Fibroblast of the aortic adventitia (primary cell): Measurements from ENCODE around the gene ST6GALNAC3. TPM values are rescaled to one million over a fixed set of nuclear protein-coding genes. Genes with fewer than 3 reads are reported as not detected.
"Not testable (repeated sequence)": the region's sequence is repeated elsewhere in the genome, so short reads cannot be mapped to it uniquely, and the experiment has no call there.

Source experiments
- DNase-seq: peaks from one replicate; pipeline ENCODE4 v3.0.0-alpha.2; 2010; ENCODE audit warnings: low read depth
- H3K4me3 ChIP-seq: 2 replicates; pipeline ENCODE4 v1.5.1; 2011; ENCODE audit warnings: low read depth, mild to moderate bottlenecking, control low read depth, low read length, moderate library complexity
- total RNA-seq: library from RNA; depleted of rRNA; stranded (reverse); fragments of >200 nt; gene quantifications from 2 replicates; pipeline ENCODE4 v1.2.3, GENCODE V29; 2012; ENCODE audit warnings: low replicate concordance
- TF ChIP-seq, protein P1 (sequence below): IDR thresholded peaks from 2 replicates; pipeline ENCODE4 v1.5.1; 2011; ENCODE audit warnings: mild to moderate bottlenecking, low read length, control low read depth, inconsistent platforms; ENCODE audit not compliant: insufficient read depth

Gene ST6GALNAC3
- total RNA-seq, 1 donor: 3.1 TPM

DNA sequence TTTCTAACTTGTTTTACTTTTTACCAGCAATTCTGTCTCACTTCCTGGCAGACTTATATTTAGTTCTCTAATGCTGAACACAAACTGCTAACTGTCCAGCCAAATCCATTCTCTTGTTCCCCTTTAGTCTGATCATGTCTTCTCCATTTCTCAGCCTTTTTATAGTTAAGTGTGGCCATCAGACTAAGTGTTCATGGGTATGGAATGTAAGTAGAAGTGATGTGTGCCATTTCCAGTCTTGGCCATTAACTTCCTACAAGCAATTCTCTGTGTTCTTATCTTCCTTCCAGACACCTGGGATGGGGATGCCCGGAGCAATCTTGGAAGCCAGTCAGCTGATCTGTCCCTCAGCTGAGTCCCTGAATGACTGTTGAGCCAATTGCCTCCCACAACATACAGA is 165.8 kb downstream of the ST6GALNAC3 start:
- DNase-seq: no peak
- no peak overlapping the region for H3K4me3 ChIP-seq
- TF ChIP-seq, protein P1, sequence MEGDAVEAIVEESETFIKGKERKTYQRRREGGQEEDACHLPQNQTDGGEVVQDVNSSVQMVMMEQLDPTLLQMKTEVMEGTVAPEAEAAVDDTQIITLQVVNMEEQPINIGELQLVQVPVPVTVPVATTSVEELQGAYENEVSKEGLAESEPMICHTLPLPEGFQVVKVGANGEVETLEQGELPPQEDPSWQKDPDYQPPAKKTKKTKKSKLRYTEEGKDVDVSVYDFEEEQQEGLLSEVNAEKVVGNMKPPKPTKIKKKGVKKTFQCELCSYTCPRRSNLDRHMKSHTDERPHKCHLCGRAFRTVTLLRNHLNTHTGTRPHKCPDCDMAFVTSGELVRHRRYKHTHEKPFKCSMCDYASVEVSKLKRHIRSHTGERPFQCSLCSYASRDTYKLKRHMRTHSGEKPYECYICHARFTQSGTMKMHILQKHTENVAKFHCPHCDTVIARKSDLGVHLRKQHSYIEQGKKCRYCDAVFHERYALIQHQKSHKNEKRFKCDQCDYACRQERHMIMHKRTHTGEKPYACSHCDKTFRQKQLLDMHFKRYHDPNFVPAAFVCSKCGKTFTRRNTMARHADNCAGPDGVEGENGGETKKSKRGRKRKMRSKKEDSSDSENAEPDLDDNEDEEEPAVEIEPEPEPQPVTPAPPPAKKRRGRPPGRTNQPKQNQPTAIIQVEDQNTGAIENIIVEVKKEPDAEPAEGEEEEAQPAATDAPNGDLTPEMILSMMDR: no peak

DNA sequence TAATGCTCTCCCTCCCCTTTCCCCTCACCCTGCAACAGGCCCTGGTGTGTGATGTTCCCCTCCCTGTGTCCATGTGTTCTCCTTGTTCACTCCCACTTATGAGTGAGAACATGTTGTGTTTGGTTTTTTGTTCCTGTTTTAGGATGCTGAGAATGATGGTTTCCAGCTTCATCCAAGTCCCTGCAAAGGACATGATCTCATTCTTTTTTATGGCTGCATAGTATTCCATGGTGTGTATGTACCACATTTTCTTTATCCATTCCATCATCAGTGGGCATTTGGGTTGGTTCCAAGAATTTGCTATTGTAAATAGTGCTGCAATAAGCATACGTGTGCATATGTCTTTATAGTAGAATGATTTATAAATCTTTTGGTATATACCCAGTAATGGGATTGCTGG is 168.0 kb downstream of the ST6GALNAC3 start:
- not testable (repeated sequence) for H3K4me3 ChIP-seq, DNase-seq

DNA sequence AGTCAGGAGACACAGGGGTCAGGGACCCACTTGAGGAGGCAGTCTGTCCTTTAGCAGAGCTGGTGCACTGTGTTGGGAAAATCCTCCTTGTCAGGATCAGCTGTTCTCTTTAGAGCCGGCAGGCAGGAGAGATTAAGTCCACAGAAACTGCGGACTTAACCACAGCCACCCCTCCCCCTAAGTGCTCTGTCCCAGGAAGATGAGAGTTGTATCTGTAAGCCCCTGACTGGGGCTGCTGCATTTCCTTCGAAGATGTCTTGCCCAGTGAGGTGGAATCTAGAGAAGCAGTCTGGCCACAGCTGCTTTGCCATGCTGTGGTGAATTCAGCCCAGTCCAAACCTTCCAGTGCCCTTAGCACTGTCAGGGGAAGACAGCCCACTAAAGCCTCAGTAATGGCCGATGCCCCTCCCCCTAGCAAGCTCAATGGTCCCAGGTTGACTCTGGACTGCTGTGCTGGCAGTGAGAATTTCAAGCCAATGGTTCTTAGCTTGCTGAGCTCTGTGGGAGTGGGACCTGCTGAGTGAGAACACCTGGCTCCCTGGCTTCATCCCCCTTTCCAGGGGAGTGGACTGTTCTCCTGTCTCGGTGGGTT is 172.8 kb downstream of the ST6GALNAC3 start:
- no peak overlapping the region for H3K4me3 ChIP-seq
- TF ChIP-seq, protein P1: no peak
- no peak for DNase-seq

DNA sequence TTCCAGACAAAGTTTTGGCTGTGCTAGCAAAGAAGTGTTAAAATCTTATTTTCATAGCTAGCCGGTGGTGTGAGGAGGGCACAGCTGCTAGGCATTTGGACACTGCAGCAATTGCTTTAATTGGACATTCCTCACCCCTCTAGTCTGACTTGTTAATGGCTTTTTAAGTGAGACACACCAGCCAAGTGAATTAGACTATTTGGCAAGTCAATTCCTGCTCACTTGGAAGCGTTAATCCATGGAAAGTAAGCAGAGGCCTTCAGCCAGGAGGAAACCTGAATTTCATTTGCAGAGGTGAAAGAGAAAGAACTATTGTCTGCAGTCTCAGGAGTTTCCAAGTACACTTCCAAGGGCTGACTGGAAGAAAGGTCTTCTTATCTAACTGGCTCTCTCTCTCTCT is 175.7 kb downstream of the ST6GALNAC3 start:
- TF ChIP-seq, protein P1: no peak
- no peak for DNase-seq
- no peak overlapping the region for H3K4me3 ChIP-seq

DNA sequence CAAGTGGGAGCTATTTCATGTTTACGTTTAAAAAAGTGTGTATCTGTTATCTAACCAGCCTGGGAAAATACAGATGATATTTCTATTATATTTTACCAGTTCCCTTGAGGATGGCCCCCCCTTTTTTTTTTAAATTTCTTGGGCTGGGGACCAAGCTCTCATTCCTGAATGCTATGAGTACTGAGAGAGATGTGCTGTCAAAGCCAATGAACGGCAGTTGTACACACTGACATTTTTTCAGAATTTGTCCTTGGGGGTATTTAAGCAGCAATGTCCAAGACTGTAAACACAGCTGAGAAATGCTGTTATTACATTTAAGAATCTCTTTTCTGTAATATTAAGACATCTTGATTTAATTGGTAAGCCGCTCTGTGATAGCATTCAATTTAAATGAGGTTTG is 177.9 kb downstream of the ST6GALNAC3 start:
- no peak for DNase-seq
- no peak overlapping the region for H3K4me3 ChIP-seq

DNA sequence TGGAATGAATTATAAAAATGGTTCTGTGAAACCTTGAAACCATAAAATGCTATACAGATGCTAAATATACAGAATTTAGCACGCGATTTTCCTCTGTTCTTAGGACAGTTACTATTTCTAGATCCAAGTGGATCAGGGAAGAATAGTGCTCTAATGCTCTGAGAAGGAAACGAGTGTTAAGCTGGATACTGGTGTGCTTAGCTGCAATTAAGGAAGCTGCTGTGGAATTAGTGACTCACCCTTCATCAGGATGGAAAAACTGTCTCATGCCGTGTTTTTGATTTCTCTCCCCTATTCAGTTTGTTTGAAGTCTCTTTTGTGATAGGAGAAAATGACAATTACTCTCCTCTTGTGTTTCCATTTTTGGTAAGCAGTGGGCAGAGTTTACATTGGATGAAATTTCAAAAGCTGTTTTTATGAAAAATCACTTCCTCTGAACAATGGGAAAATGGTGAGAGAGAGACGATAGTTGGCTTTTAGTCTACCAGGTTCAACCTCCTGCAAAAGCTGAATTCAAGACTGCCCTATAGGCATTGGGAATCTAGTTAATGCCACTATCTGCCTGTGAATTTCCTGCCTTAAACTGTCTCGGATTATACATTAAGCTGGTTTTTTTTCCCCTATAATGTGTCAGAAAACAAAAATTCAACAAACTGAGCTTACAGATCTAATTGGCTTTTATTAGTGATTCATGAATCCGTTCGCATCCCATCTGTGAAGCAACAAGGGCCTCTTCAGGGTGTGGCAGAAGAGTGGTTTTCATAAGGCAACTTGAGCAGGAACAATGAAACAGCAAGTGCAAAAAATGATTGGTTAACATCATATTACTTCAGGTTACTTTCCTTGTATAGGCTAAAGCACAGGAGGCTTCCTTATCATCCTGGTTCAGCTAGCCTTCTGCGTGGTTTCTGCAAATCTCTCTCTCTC is 179.8 kb downstream of the ST6GALNAC3 start:
- TF ChIP-seq, protein P1: no peak
- no peak for DNase-seq

More for the DNA sequence above, 177.9 kb downstream of the ST6GALNAC3 start:
- TF ChIP-seq, protein P1: no peak

More for the DNA sequence above, 179.8 kb downstream of the ST6GALNAC3 start:
- H3K4me3 ChIP-seq: no peak overlapping the region
